Measurements from ENCODE around the gene PTPN9. TPM values are rescaled to one million over a fixed set of nuclear protein-coding genes. Genes with fewer than 3 reads are reported as not detected.

PTPN9 gene
- total RNA-seq, 1 experiment from 2014 or later: 42.2 TPM

DNA sequence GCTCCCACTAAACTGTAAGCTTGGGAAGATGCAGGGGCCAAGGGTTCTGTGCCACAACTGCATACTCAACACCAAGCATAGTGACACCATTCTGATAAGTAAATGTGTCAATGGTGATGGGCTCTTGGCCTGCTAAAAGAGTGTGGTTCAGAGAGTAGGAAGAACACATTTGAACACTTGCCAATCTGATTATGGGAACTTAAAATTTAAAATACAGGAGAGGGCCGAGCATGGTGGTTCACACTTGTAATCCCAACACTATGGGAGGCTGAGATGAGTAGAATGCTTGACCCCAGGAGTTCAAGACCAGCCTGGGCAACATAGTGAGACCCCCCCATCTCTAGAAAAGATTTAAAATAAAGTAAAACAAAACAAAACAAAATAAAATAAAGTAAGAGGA, 34.1 kb downstream of the PTPN9 start:
- Histone ChIP-seq H3K27ac (ENCODE audit: insufficient read length, low read depth, low read length) (no peak overlapping the region), H3K14ac (ENCODE audit: insufficient read depth, low read length) (no peak overlapping the region), H3K27me3 (ENCODE audit: insufficient read depth, low read length) (no peaks in the 10 kb centered on the region), H2AK5ac (ENCODE audit: insufficient read length, low read length) (no peak overlapping the region), H2BK15ac (ENCODE audit: low read depth, low read length) (no peak overlapping the region), H4K20me1 (ENCODE audit: control insufficient read depth, insufficient read depth, insufficient read length) (no peaks in the 10 kb centered on the region), H2AFZ (ENCODE audit: low read length) (no peak overlapping the region), H3K56ac (ENCODE audit: insufficient read length, low read depth, low read length) (no peak overlapping the region), H2BK20ac (ENCODE audit: low read depth, low read length, poor library complexity, severe bottlenecking) (no peak overlapping the region), H2BK5ac (ENCODE audit: insufficient read length, low read length) (no peak overlapping the region), H2BK120ac (ENCODE audit: low read depth, low read length, poor library complexity, severe bottlenecking) (no peak overlapping the region), H3K23ac (ENCODE audit: insufficient read length, low read depth, low read length) (no peak overlapping the region), H3T11ph (ENCODE audit: low read length) (no peak overlapping the region), H4K5ac (ENCODE audit: insufficient read length, low read depth, low read length) (no peak overlapping the region), H3K18ac (ENCODE audit: insufficient read length, low read depth, low read length) (no peak overlapping the region), H4K91ac (ENCODE audit: insufficient read length, low read depth, low read length) (no peak overlapping the region), H4K8ac (replicated peaks; ENCODE audit: insufficient read length, low read depth, low read length) (no peak overlapping the region), H3K79me1 (ENCODE audit: insufficient read depth, low read depth, low read length, poor library complexity, severe bottlenecking) (peaks cover 9% of the 10 kb centered on the region), H3K23me2 (ENCODE audit: insufficient read length, low read depth, low read length, poor library complexity, severe bottlenecking) (no peaks in the 10 kb centered on the region), H3K9ac (ENCODE audit: extremely low read depth, insufficient read length, low read length) (no peak overlapping the region), H3K4me1 (ENCODE audit: insufficient read depth, low read length) (no peaks in the 10 kb centered on the region), H3K4me2 (ENCODE audit: insufficient read depth, insufficient read length, low read length) (no peak overlapping the region), H3K9me3 (ENCODE audit: control insufficient read depth, low read depth, low read length) (no peaks in the 10 kb centered on the region), H2BK12ac (ENCODE audit: insufficient read length, low read depth, low read length) (no peak overlapping the region), H3K4ac (ENCODE audit: low read depth, low read length) (no peak overlapping the region), H3K79me2 (ENCODE audit: insufficient read depth, low read length) (peaks cover 1% of the 10 kb centered on the region; the same call in 1 of the 2 replicates)
- H3K4me3 Mint-ChIP-seq: no peak overlapping the region
- TF ChIP-seq, protein P1, sequence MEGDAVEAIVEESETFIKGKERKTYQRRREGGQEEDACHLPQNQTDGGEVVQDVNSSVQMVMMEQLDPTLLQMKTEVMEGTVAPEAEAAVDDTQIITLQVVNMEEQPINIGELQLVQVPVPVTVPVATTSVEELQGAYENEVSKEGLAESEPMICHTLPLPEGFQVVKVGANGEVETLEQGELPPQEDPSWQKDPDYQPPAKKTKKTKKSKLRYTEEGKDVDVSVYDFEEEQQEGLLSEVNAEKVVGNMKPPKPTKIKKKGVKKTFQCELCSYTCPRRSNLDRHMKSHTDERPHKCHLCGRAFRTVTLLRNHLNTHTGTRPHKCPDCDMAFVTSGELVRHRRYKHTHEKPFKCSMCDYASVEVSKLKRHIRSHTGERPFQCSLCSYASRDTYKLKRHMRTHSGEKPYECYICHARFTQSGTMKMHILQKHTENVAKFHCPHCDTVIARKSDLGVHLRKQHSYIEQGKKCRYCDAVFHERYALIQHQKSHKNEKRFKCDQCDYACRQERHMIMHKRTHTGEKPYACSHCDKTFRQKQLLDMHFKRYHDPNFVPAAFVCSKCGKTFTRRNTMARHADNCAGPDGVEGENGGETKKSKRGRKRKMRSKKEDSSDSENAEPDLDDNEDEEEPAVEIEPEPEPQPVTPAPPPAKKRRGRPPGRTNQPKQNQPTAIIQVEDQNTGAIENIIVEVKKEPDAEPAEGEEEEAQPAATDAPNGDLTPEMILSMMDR (conservative IDR thresholded peaks at IDR 0.05): no peak
- H3K27me3 Mint-ChIP-seq (ENCODE audit: low read depth): no peaks in the 10 kb centered on the region
- WGBS (ENCODE audit: extremely low coverage, insufficient read length, low lambda C conversion rate): no CpG with 5 or more reads among the region's 1 CpG
- H3K27ac Mint-ChIP-seq: peak overlapping the region in 1 of 3 experiments; percentile 70; a peak in 1 of 7 replicates
- H3K9me3 Mint-ChIP-seq: no peaks in the 10 kb centered on the region
- peaks cover 0 to 10% (median 6%) of the 10 kb centered on the region in 3 experiments; a peak in 5 of 7 replicates for H3K36me3 Mint-ChIP-seq (ENCODE audit: insufficient read depth in 1 of 3, low read depth in 3 of 3)
- peaks cover 8 to 13% of the 10 kb centered on the region in 2 experiments for H3K4me1 Mint-ChIP-seq
- no peak for DNase-seq

All from H9 (cell line).